HG03460 (cell line): Measurements from ENCODE around the gene LRRC46.

ENCODE experiments used
- ATAC-seq: cut with Tn5 transposase; IDR thresholded peaks from one replicate; pipeline ENCODE4 v1.9.1; 2021; ENCODE audit not compliant: unreplicated experiment

Gene LRRC46

GRCh38 chr17:47829870-47830269 is 1.6 kb upstream of the LRRC46 start:
- no peak for ATAC-seq

DNA sequence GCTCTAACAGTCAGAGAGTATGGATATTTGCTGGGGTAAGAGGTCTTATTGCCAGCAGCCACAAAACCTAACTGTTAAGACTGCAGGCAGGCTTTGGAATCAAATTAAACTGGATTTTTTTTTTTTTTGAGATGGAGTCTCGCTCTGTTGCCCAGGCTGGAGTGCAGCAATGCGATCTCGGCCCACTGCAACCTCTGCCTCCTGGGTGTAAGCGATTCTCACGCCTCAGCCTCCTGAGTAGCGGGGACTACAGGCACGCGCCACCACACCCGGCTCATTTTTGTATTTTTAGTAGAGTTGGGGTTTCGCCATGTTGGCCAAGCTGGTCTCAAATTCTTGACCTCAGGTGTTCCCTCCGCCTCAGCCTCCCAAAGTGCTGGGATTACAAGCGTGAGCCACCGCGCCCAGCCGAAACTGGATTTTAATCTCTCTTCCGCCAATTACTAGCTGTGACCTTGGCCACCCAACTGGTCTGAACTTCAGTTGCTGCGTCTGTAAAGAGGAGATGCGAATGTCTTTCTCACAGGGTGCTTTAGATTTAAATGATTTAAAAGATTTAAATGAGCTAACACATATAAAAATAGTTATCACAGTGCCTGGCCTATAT is 971 bp upstream of the LRRC46 start:
- ATAC-seq: no peak

DNA sequence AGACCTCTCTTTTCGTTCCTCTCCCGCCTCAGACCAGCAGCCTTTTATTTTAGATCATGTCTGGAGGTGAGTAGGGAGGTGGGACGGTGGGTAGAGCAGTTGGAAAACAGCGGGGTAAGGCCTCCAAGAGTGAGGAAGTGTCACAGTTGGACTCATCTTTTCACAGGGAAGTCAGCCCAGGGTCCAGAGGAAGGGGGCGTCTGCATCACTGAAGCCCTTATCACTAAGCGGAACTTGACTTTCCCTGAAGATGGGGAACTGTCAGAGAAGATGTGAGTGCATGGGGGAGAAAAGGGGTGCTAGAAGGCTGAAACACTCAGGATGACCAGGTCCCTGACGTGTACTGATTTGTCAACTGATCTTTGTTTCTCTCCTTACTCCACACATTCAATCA is 461 bp downstream of the LRRC46 start:
- peak; percentile 21 for ATAC-seq

GRCh38 chr17:47834756-47835155 is 3.3 kb downstream of the LRRC46 start:
- ATAC-seq: no peak

- ATAC-seq: no peak
Measured at GRCh38 chr17:47836601-47837000, 5.1 kb downstream of the LRRC46 start.

- no peak for ATAC-seq
Measured at GRCh38 chr17:47837401-47838039, 6.0 kb downstream of the LRRC46 start.

DNA sequence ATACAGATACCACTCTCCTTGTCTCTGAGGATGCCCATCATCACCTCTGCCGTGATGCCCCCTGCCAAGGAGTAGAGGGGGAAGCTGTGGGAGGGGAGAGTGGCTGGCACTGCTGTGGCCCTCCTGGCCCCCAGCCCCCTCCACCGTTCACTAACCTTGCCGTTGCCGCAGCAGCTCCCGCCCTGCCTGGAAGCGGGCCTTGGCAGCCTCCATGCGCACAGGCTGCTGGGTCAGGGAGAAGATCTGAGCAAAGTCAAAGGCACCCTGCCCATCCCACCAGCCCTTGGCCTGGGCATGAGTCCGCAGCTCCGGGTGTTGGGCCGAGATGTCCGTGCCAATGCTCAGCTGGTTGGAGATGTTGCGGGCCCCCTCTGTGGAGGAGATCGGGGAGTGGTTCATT is 7.2 kb downstream of the LRRC46 start:
- no peak for ATAC-seq

DNA sequence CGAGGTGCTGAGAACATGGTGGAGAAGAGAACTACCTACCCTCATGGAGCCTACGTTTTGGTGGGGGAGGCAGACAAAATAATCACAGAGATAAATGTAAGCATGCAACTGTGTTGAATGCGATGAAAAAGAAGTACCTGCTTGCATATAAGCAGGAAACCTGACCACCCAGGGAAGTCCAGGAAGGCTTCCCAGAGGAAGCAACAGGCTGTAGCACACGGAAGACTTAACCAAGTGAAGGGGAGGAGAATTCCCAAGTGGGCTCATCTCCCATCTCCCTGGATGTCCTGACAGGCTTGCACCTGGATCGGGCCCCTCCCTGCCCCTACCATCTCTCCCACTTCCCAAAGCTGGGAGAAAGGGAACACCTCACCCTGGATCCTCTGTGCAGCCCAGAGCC is 7.6 kb downstream of the LRRC46 start:
- no peak for ATAC-seq

- ATAC-seq: no peak
Measured at GRCh38 chr17:47840001-47840741, 8.7 kb downstream of the LRRC46 start.

DNA sequence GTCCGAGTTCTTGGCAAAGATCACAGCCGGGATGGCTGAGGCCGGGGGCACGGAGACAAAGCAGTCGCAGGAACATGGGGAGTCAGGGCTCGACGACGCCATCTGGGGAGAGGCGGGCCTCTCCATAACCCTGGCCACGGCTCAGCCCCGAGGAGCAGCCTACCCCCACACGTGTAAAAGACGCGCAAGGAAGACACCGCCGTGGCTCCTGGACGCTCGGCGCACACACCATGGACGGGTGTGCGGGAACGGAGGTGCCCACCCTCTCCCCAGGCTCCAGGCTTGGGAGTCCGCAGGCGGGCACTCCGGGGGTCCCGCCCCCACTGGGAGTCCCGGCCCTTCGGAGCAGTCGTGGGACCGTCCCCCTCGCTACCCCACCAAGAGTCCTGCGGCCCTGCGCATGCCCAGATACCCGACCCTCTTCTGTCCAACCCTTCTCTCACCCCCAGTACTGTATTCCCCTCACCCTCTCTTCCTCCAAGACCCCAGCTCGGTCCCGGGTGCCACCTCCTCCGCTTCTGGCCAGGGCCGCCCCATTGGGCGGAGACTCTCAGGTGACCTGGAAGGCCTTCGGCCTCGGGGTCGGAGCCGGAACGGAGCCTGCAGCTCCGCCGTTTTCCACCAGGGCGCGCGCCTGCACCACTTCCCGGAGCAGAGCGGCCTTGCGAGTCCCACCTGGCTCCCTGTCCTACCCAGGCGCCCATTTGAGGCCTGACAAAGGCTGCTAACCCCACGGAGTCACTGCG is 9.4 kb downstream of the LRRC46 start, which contains the start of gene SCRN2:
SCRN2 (minus strand) TSS at position 532 of the 746 bp plus-strand sequence; CDS start at position 102, 430 bp downstream.
- ATAC-seq: peak; percentile 84

DNA sequence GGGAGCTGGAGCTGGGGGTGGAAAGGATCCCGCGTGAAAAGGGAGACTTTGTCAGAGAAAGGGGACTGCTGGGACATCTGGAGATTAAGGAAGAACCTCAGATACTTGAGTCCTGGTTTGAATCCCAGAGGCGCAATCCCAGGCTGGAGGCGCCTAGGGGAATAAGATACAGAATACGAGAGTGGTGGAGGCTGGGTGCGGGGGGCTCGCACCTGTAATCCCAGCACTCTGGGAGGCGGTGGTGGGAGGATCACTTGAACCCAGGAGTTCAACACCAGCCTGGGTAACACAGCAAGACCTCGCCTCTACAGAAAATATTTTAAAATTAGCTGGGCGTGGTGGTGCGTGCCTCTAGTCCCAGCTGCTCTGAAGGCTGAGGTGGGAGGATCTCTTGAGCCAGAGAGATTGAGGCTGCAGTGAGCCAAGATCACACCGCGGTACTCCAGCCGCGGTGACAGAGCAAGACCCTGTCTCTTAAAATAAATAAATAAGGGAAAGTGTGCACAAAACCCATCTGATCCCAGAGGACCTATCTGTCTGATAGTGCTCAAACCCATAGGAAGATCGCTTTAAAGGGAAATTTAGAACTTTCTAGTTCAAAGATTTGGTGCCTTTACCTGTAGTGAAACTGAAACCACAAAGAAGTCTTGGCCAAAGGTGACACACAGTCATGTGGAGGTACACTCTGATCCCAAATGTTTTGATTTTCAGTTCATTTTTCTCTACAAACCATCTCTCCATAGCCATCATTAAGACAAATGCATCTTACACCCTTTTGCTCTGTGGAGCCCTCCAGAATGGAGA is 10.2 kb downstream of the LRRC46 start:
- no peak for ATAC-seq

- no peak for ATAC-seq
Measured at GRCh38 chr17:47843391-47843730, 11.9 kb downstream of the LRRC46 start.

GRCh38 chr17:47844227-47844626 is 12.8 kb downstream of the LRRC46 start:
- no peak for ATAC-seq

DNA sequence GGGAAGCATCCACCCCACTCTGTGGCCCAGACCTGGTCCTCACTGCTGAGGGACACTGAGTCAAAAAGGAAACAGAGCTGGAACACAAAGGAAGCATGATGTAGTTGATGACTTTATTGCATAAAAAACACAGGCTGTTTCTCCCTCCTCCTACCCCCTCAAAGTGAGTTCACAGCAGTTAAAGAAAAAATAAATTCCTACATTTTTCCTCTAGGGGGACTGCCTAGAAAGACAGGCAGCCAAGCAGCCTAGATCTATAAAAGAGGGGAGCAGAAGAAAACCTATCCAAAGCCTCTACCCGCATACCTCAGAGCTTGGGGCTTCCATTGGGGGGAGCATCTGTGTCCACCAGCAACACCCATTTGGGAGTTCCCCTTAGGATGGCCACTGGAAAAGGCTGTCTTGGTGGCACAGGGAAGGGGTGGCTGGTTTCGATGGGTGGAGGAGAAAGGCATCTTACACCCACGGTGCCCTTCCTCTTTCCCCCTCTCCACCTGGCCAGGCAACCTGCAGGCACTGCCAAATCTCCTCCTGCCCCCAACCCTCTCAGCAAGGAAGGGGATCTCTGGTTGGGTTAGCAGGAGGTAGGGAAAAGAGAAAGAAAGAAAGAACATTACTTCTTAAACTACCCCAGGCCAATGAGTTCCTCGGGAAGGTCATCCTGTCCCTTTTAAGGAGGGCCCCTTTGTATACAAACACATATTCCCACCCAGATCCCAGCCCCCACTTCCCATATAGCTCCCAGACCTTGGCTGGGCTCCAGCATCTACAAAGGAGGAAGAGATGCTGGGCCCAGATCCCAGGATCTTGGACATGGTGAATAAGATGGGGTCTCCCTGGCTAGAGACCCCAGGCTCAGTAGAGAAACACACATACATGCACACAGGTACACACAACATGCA is 13.6 kb downstream of the LRRC46 start:
- no peak for ATAC-seq

DNA sequence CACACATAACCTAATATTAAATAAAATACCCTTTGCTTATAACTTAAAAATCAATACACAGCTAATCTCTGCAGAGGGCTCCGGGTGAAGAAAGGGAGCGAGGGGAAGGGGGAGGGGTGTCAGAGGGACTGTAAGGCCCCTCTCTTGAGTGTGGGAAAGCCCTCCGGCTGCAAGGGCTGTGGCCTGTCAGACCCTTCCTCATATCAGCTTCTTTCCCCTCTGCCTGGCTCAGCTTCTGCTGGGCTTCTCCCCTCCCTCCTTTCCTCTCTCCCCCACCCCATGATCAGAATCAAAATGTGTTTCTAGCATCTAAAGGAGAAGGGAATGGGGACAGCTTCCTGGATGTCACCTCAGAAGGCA is 14.2 kb downstream of the LRRC46 start:
- ATAC-seq: no peak

- ATAC-seq: no peak
Measured at GRCh38 chr17:47846716-47847340, 15.4 kb downstream of the LRRC46 start.

DNA sequence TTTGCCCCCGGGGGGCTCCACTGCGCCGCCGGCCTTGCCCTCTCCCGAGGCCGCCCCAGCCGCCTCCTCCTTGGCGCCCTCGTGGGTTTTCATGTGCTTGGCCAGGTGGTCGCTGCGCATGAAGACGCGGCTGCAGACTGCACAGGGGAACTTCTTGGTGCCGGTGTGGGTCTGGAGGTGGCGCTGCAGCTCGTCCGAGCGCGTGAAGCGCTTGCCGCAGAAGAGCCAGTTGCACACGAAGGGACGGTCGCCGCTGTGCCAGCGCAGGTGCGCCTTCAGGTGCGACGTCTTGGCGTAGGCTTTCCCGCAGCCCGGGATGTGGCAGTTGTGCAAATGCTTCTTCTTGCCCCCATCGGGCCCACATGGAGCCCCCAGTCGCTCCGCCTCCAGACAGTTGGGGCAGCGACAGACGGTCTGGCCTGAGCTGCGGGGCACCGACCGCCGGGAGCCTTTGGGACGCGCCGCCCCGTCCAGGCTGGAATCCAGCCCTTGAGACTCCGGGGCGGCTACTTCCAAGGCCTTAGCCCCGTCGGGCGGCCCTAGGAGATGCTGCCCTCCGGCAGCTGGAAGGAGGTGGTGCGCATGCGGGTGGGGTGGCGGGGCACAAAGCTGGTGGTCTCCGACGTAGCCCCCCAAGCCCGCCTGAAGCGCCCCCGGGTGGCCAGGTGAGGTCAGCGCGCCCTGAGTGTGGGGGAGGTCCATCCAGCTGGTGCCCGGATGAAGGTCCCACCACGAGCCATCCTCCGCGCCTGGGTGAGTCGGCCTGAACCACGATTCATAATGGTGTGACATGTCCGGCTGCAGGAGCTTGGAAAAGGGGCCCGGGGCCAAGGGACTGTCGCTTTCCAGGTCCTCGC is 16.1 kb downstream of the LRRC46 start:
- ATAC-seq: no peak

GRCh38 chr17:47848198-47848513 is 16.7 kb downstream of the LRRC46 start:
- no peak for ATAC-seq

GRCh38 chr17:47850373-47850691 is 18.9 kb downstream of the LRRC46 start:
- no peak for ATAC-seq
